Spleen (tissue), 11 donors: ENCODE data around the gene RGS17. TPM values are rescaled to one million over a fixed set of nuclear protein-coding genes. Genes with fewer than 3 reads are reported as not detected.

Source experiments
- DNase-seq: peaks from one replicate; pipeline ENCODE4 v3.0.0-alpha.2; 2020
- H3K27ac ChIP-seq, 8 donors: fragments of 200-600 bp; sonication (generic) in 7 of 8; 1 replicate in 4 of 8; 2 replicates in 4 of 8; pipeline versions ENCODE4 v1.5.0 to v1.8.0; 2016 to 2021; ENCODE audit warnings: inconsistent platforms in 4 of 8, mild to moderate bottlenecking in 4 of 8, moderate library complexity in 1 of 8
- H3K27me3 ChIP-seq, 7 donors: fragments of 200-600 bp; sonication (generic) in 6 of 7; replicated peaks in 1 of 7; 1 replicate in 4 of 7; 2 replicates in 3 of 7; pipeline versions ENCODE4 v1.5.0 to v1.8.0; 2016 to 2021; ENCODE audit warnings: inconsistent platforms in 3 of 7, mild to moderate bottlenecking in 1 of 7
- H3K36me3 ChIP-seq, 6 donors: fragments of 200-600 bp; sonication (generic) in 5 of 6; 1 replicate in 4 of 6; 2 replicates in 2 of 6; pipeline versions ENCODE4 v1.5.0 to v1.8.0; 2016 to 2021; ENCODE audit warnings: inconsistent platforms in 2 of 6
- H3K4me1 ChIP-seq, 6 donors: fragments of 200-600 bp; sonication (generic) in 5 of 6; 1 replicate in 3 of 6; 2 replicates in 3 of 6; pipeline versions ENCODE4 v1.5.0 to v1.8.0; 2016 to 2021; ENCODE audit warnings: inconsistent platforms in 3 of 6
- H3K4me3 ChIP-seq, 8 donors: fragments of 200-600 bp; sonication (generic) in 7 of 8; 1 replicate in 4 of 8; 2 replicates in 4 of 8; pipeline versions ENCODE4 v1.5.0 to v1.8.0; 2016 to 2021; ENCODE audit warnings: inconsistent platforms in 4 of 8, mild to moderate bottlenecking in 4 of 8, moderate library complexity in 2 of 8
- H3K9me3 ChIP-seq, 8 donors: fragments of 200-600 bp; sonication (generic) in 7 of 8; 1 replicate in 4 of 8; 2 replicates in 4 of 8; pipeline versions ENCODE4 v1.5.0 to v1.8.0; 2016 to 2021; ENCODE audit warnings: inconsistent platforms in 4 of 8
- CTCF ChIP-seq, 11 experiments: fragments of 200-600 bp in 7 of 11; fragments of 450-650 bp in 4 of 11; sonication (generic) in 4 of 11; IDR thresholded peaks in 8 of 11; conservative IDR thresholded peaks in 3 of 11; 1 replicate in 7 of 11; 2 replicates in 4 of 11; pipeline versions ENCODE4 v1.4.0 to v1.8.0; 2016 to 2021; ENCODE audit warnings: antibody characterized with exemption in 11 of 11, inconsistent platforms in 4 of 11, mild to moderate bottlenecking in 1 of 11
- POLR2A ChIP-seq, 3 donors: fragments of 450-650 bp; IDR thresholded peaks; one replicate each; pipeline ENCODE4 v1.5.1; 2017; ENCODE audit warnings: antibody characterized with exemption in 3 of 3, mild to moderate bottlenecking in 1 of 3
- POLR2AphosphoS5 ChIP-seq, 3 donors: sonication (generic); formaldehyde crosslinking; IDR thresholded peaks; one replicate each; pipeline ENCODE4 v1.5.1; 2017; ENCODE audit warnings: antibody characterized with exemption in 3 of 3
- WGBS, 5 donors: extraction: QIAGEN DNeasy Blood & Tissue Kit in 3 of 5; methylation state at CpG; one replicate each; pipeline versions ENCODE4 v1.1.5 to v1.1.7; 2013 to 2018; 5-methylcytosine and 5-hydroxymethylcytosine counted together
- intact Hi-C: fragments of 100-400 bp; cut with DNase I; formaldehyde crosslinking; loops from one replicate; pipeline ENCODE4 v1.15.0; 2023; ENCODE audit warnings: low total_unique reads
- polyA plus RNA-seq, 3 donors: library from polyadenylated mRNA; stranded (reverse); fragments of 200-250 nt; gene quantifications; one replicate each; pipeline ENCODE4 v1.2.1, GENCODE V29; 2013
- total RNA-seq, 7 donors: library from RNA; depleted of rRNA in 3 of 7; stranded (reverse); fragments of >200 nt in 3 of 7; fragmentation: NEBNext Ultra II Directional in 4 of 7; extraction: Animal tissue kit (Norgen Biotek cat#: 25700) in 4 of 7; gene quantifications; one replicate each; pipeline versions ENCODE4 v1.1.0 to v1.2.1, GENCODE V29; 2016 to 2021
- donor health status: healthy with polysubstance abuse.
- donor health status: DM: no; HTN: no; CAD: no; lungs with moderate emphysema.
- donor health status: DM: no; HTN: no; CAD: no.
- donor health status: Bipolar disorder and iron deficiency.
- donor health status: healthy.
- donor health status: DM: no; HTN: no; CAD: no.
- donor health status: DM: yes; HTN: yes; CAD: no.

The RGS17 gene
- total and polyA plus RNA-seq, 10 donors: 0.03 to 0.33 (median 0.07) TPM; not detected in 5

- peaks cover 0 to 3% (median 0%) of the 10 kb centered on the region in 6 donors for H3K4me1 ChIP-seq
- 90 to 96% (median 94%) methylated on average over 3 of the region's 3 CpGs for WGBS, 5 donors
- TF ChIP-seq POLR2AphosphoS5 (IDR thresholded peaks at IDR 0.05) (no peak), CTCF (IDR thresholded peaks at IDR 0.05 in 8 of 11, conservative IDR thresholded peaks at IDR 0.05 in 3 of 11) (no peak), POLR2A (IDR thresholded peaks at IDR 0.05) (no peak)
- H3K27me3 ChIP-seq: peaks cover 0 to 9% (median 0%) of the 10 kb centered on the region in 7 donors
- H3K36me3 ChIP-seq: no peaks in the 10 kb centered on the region
- no peak overlapping the region for H3K4me3 ChIP-seq
- intact Hi-C loops: no loop called here
- no peaks in the 10 kb centered on the region for H3K9me3 ChIP-seq
- no peak for DNase-seq
- H3K27ac ChIP-seq: no peak overlapping the region
Observed at GRCh38 chr6:153018355-153018754, 112.7 kb downstream of the RGS17 start.

GRCh38 chr6:153016846-153017245 is 114.2 kb downstream of the RGS17 start:
- intact Hi-C loops: no loop called here
- no peaks in the 10 kb centered on the region for H3K9me3 ChIP-seq
- peaks cover 0 to 9% (median 0%) of the 10 kb centered on the region in 7 donors for H3K27me3 ChIP-seq
- H3K27ac ChIP-seq: no peak overlapping the region
- no peaks in the 10 kb centered on the region for H3K36me3 ChIP-seq
- WGBS, 5 donors: 76 to 92% (median 80%) methylated on average over 3 of the region's 3 CpGs
- TF ChIP-seq POLR2AphosphoS5 (IDR thresholded peaks at IDR 0.05): no peak
- TF ChIP-seq POLR2A (IDR thresholded peaks at IDR 0.05): no peak
- TF ChIP-seq CTCF (IDR thresholded peaks at IDR 0.05 in 8 of 11, conservative IDR thresholded peaks at IDR 0.05 in 3 of 11): no peak
- no peak for DNase-seq
- no peak overlapping the region for H3K4me3 ChIP-seq
- peaks cover 0 to 5% (median 0%) of the 10 kb centered on the region in 6 donors for H3K4me1 ChIP-seq

GRCh38 chr6:153015094-153015640 is 115.9 kb downstream of the RGS17 start:
- no peak for DNase-seq
- Histone ChIP-seq H3K36me3 (no peaks in the 10 kb centered on the region), H3K4me1 (peaks cover 0 to 5% (median 0%) of the 10 kb centered on the region in 6 donors), H3K9me3 (no peaks in the 10 kb centered on the region), H3K27me3 (peaks cover 0 to 9% (median 0%) of the 10 kb centered on the region in 7 donors), H3K27ac (no peak overlapping the region), H3K4me3 (no peak overlapping the region)
- TF ChIP-seq POLR2AphosphoS5 (IDR thresholded peaks at IDR 0.05) (no peak), POLR2A (IDR thresholded peaks at IDR 0.05) (no peak), CTCF (IDR thresholded peaks at IDR 0.05 in 8 of 11, conservative IDR thresholded peaks at IDR 0.05 in 3 of 11) (no peak)
- 55 to 87% (median 74%) methylated on average over 4 of the region's 4 CpGs for WGBS, 5 donors
- intact Hi-C loops: no loop called here

GRCh38 chr6:153013438-153013837 is 117.6 kb downstream of the RGS17 start:
- H3K36me3 ChIP-seq: no peaks in the 10 kb centered on the region
- H3K9me3 ChIP-seq: no peaks in the 10 kb centered on the region
- intact Hi-C loops: no loop called here
- H3K4me3 ChIP-seq: no peak overlapping the region
- 41 to 53% (median 44%) methylated on average over 2 of the region's 2 CpGs for WGBS, 5 donors
- H3K4me1 ChIP-seq: peaks cover 0 to 5% (median 0%) of the 10 kb centered on the region in 6 donors
- no peak for DNase-seq
- TF ChIP-seq POLR2A (IDR thresholded peaks at IDR 0.05): no peak
- TF ChIP-seq POLR2AphosphoS5 (IDR thresholded peaks at IDR 0.05): no peak
- TF ChIP-seq CTCF (IDR thresholded peaks at IDR 0.05 in 8 of 11, conservative IDR thresholded peaks at IDR 0.05 in 3 of 11): no peak
- peaks cover 0 to 9% (median 0%) of the 10 kb centered on the region in 7 donors for H3K27me3 ChIP-seq
- no peak overlapping the region for H3K27ac ChIP-seq
